ENCODE measurements around the gene LZTS3. TPM values are rescaled to one million over a fixed set of nuclear protein-coding genes. Genes with fewer than 3 reads are reported as not detected.

The LZTS3 gene
- total and polyA plus RNA-seq, 2 of the 13 experiments (the other 11 are each of a cell fraction or from before 2014, with no cell fraction given), result 10.1 to 31.3 TPM

- TF ChIP-seq MNT (IDR thresholded peaks at IDR 0.05) (no peak), CHD4 (IDR thresholded peaks at IDR 0.05; ENCODE audit: borderline replicate concordance, low read length) (no peak), ZNF251 (CRISPR knock-in tag; IDR thresholded peaks at IDR 0.05) (no peak), SNAPC2 (CRISPR knock-in tag; IDR thresholded peaks at IDR 0.05) (no peak), PAWR (CRISPR knock-in tag; IDR thresholded peaks at IDR 0.05; ENCODE audit: borderline replicate concordance) (no peak), ZNF644 (CRISPR knock-in tag; IDR thresholded peaks at IDR 0.05; ENCODE audit: low read depth) (no peak), NFIC (IDR thresholded peaks at IDR 0.05; ENCODE audit: low read length) (no peak; the same call in 1 of the 2 replicates), YY1 (IDR thresholded peaks at IDR 0.05; ENCODE audit: insufficient read depth, insufficient replicate concordance, low read depth, low read length) (no peak), KDM4B (CRISPR knock-in tag; IDR thresholded peaks at IDR 0.05) (peak; percentile 80; the same call in 1 of the 2 replicates), ZNF543 (CRISPR knock-in tag; IDR thresholded peaks at IDR 0.05) (no peak), ZNF674 (CRISPR knock-in tag; IDR thresholded peaks at IDR 0.05; ENCODE audit: low read depth) (no peak; the same call in 1 of the 2 replicates), ZNF460 (CRISPR knock-in tag; IDR thresholded peaks at IDR 0.05; ENCODE audit: borderline replicate concordance) (no peak), ZNF570 (CRISPR knock-in tag; IDR thresholded peaks at IDR 0.05; ENCODE audit: borderline replicate concordance) (no peak), ZBTB39 (CRISPR knock-in tag; IDR thresholded peaks at IDR 0.05) (no peak), ARHGAP35 (CRISPR knock-in tag; IDR thresholded peaks at IDR 0.05; ENCODE audit: borderline replicate concordance) (no peak), ZNF776 (CRISPR knock-in tag; IDR thresholded peaks at IDR 0.05) (peak; percentile 62; the same call in 1 of the 2 replicates), BHLHE40 (IDR thresholded peaks at IDR 0.05; ENCODE audit: low read length) (no peak), PAF1 (CRISPR knock-in tag; IDR thresholded peaks at IDR 0.05) (peak; percentile 32; the same call in 1 of the 2 replicates), ZBTB14 (CRISPR knock-in tag; IDR thresholded peaks at IDR 0.05) (no peak)
- TF ChIP-seq, protein P1, sequence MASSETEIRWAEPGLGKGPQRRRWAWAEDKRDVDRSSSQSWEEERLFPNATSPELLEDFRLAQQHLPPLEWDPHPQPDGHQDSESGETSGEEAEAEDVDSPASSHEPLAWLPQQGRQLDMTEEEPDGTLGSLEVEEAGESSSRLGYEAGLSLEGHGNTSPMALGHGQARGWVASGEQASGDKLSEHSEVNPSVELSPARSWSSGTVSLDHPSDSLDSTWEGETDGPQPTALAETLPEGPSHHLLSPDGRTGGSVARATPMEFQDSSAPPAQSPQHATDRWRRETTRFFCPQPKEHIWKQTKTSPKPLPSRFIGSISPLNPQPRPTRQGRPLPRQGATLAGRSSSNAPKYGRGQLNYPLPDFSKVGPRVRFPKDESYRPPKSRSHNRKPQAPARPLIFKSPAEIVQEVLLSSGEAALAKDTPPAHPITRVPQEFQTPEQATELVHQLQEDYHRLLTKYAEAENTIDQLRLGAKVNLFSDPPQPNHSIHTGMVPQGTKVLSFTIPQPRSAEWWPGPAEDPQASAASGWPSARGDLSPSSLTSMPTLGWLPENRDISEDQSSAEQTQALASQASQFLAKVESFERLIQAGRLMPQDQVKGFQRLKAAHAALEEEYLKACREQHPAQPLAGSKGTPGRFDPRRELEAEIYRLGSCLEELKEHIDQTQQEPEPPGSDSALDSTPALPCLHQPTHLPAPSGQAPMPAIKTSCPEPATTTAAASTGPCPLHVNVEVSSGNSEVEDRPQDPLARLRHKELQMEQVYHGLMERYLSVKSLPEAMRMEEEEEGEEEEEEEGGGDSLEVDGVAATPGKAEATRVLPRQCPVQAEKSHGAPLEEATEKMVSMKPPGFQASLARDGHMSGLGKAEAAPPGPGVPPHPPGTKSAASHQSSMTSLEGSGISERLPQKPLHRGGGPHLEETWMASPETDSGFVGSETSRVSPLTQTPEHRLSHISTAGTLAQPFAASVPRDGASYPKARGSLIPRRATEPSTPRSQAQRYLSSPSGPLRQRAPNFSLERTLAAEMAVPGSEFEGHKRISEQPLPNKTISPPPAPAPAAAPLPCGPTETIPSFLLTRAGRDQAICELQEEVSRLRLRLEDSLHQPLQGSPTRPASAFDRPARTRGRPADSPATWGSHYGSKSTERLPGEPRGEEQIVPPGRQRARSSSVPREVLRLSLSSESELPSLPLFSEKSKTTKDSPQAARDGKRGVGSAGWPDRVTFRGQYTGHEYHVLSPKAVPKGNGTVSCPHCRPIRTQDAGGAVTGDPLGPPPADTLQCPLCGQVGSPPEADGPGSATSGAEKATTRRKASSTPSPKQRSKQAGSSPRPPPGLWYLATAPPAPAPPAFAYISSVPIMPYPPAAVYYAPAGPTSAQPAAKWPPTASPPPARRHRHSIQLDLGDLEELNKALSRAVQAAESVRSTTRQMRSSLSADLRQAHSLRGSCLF (CRISPR knock-in tag; IDR thresholded peaks at IDR 0.05; ENCODE audit: borderline replicate concordance), result 0 out of 2 replicates have a peak, but pooled peaks have one; percentile 20
These were observed 30.2 kb upstream of the LZTS3 start (continued) for GRCh38 chr20:3203315-3204123.
